Astrocyte of the cerebellum (primary cell): ENCODE data around the gene FHOD3.

Experiments
- DNase-seq: peaks from one replicate; pipeline ENCODE4 v3.0.0-alpha.2; 2011; ENCODE audit warnings: low read depth
- H3K4me3 ChIP-seq: 2 replicates; pipeline ENCODE4 v1.5.1; 2011; ENCODE audit warnings: mild to moderate bottlenecking, low read depth, low read length, moderate library complexity
- in situ Hi-C: cut with HindIII; loops from 2 replicates; pipeline ENCODE4 v1.10.0; 2017; ENCODE audit warnings: low sequenced_read_pairs
- TF ChIP-seq, protein P1 (sequence below): IDR thresholded peaks from 2 replicates; pipeline ENCODE4 v1.5.1; 2012; ENCODE audit warnings: low read length, low read depth, moderate library complexity, mild to moderate bottlenecking; ENCODE audit errors: missing control alignments

FHOD3 gene

DNA sequence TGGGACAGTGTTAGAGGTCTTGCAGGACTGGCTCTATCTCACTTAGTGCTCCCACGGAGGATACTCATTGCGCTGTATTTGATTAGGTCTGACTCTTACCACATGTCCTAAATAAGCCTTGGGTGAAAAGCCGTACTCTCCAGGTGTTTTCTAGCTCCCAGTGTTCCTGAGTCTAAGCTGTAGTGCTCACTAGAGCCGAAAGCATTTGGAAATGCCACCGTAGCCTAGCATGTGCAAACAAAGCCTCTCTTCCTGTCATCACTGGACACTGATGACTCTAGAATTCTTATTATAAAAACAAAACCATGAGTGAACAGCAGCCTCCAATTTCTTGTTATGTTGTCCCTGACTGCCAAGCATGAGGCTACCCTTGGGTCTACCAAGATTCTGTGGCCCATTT, 325.1 kb downstream of the FHOD3 start:
- TF ChIP-seq, protein P1, sequence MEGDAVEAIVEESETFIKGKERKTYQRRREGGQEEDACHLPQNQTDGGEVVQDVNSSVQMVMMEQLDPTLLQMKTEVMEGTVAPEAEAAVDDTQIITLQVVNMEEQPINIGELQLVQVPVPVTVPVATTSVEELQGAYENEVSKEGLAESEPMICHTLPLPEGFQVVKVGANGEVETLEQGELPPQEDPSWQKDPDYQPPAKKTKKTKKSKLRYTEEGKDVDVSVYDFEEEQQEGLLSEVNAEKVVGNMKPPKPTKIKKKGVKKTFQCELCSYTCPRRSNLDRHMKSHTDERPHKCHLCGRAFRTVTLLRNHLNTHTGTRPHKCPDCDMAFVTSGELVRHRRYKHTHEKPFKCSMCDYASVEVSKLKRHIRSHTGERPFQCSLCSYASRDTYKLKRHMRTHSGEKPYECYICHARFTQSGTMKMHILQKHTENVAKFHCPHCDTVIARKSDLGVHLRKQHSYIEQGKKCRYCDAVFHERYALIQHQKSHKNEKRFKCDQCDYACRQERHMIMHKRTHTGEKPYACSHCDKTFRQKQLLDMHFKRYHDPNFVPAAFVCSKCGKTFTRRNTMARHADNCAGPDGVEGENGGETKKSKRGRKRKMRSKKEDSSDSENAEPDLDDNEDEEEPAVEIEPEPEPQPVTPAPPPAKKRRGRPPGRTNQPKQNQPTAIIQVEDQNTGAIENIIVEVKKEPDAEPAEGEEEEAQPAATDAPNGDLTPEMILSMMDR: no peak
- in situ Hi-C loops: no loop called here
- no peak overlapping the region for H3K4me3 ChIP-seq
- DNase-seq: no peak

DNA sequence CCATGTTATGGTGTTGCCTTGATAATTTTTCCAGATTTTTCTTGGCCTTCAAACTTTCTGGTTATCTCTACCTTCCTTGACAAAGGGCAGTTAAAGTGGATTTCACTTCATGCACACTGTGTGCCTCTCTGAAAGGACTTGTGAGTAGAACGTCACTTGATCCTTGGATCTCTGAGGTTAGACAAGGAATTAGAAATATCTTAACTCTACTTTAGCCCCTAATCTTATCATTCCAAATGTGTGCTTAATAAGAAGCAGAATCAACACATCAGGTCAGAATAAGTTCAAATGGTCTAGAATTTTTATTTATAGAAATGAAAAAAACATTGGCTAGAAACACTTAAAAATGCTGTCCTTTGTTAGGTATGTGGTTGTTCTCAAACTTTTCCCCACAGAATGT, 325.6 kb downstream of the FHOD3 start:
- no peak overlapping the region for H3K4me3 ChIP-seq
- in situ Hi-C loops: no loop called here
- TF ChIP-seq, protein P1: no peak

DNA sequence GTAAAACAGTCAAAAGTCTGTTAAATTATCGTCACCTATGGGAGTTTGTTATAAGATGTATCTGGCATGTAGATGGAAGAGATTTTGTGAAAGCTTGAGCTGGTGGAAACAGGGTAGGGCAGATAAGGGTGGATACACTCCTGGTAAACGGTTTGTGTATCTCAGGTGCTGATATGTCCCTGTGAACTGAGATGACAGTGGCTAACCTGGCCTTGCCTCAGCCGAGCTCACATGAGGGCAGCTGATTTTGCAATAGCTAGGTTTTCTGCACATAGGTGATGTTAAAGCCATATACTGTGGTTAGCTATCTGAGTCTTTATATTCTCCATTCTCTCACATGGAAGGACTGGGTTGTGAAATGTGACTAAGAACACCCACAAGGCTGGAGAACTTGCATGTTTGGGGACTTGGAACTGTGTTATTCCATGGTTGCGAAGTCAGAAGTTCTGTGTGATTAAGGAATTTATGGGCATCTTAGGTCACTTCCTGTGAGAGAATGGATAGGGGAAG, 326.2 kb downstream of the FHOD3 start:
- no peak for DNase-seq
- in situ Hi-C loops: no loop called here
- TF ChIP-seq, protein P1: no peak

More for the DNA sequence above, 325.6 kb downstream of the FHOD3 start:
- no peak for DNase-seq

DNA sequence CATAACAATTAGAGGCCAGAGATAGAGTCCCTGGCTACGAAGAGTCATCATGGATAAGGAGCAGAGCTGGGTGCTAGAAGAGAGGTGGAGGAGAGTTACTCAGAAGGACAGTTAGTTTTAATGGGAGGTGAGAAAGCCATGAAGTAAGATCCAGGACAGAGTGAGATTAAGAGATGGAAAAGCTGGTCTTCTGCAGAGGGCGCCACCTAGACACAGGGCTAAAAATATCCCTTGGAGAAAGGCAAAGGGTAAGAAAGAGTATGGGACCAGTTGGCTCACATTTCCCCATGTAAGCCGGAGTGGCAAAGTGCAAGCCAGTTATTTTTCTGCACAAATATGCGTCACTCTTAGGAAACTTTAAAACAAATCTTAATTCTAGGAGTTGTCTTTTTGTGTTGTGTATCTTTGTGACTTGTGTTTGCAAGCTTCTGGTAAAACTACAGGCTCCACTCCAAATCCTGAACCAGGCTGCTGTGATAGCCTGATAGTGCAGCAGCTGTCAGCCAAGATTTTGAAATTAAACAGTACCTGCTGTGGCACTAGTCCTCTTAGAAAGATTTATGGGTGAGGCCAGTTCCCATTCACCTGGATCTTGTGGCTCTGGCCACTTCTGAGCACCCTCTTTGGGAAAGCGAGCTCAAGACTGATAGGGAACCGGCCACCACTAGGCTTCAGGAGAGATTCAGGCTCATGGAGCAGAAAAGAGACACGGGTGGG, 327.1 kb downstream of the FHOD3 start:
- TF ChIP-seq, protein P1: no peak
- in situ Hi-C loops: no loop called here
- no peak overlapping the region for H3K4me3 ChIP-seq
- no peak for DNase-seq

More for the DNA sequence above, 326.2 kb downstream of the FHOD3 start:
- no peak overlapping the region for H3K4me3 ChIP-seq

DNA sequence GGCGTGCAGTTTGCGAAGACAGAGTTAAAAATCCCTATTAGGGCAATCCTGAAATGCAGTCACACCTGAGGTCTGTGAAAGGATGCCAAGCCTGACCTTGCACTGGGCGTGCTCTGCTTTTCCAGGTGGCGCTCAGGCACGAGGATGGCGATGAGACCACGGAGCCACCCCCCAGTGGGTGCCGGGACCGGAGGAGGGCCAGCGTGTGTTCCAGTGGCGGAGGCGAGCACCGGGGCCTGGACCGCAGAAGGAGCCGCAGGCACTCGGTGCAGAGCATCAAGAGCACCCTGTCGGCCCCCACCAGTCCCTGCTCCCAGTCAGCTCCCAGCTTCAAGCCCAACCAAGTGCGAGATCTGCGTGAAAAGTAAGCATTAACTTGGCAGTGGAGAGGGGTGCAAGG, 327.9 kb downstream of the FHOD3 start:
- TF ChIP-seq, protein P1: no peak
- in situ Hi-C loops: no loop called here
- no peak for DNase-seq
- no peak overlapping the region for H3K4me3 ChIP-seq

DNA sequence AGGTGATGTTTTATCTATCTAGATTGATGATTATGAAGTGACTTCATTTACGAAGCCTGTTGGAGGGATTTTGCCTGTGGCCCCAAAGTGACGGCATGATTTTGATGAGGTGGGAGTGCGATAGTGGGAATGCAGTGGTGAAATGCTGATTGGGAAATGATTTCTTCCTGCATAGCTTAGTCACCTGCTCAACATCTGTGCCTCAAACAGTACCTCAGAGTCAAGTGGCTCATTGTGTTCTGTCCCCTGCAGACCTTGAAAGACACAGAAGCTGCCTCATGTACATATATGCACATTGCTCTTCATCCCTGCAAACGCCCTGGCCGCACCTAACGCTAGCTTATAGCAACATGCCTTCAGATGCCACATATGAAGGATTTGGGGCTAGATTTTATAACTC, 330.1 kb downstream of the FHOD3 start:
- H3K4me3 ChIP-seq: no peak overlapping the region
- TF ChIP-seq, protein P1: no peak
- in situ Hi-C loops: no loop called here
- no peak for DNase-seq
